NCI-H146 treated with DMSO at 0.1 percent for 48 hours (cell line): ENCODE results near the gene SOX18.

Source experiments
- DNase-seq: peaks from one replicate; lab custom pipeline; 2025; ENCODE audit not compliant: unreplicated experiment; lab: John Stamatoyannopoulos, UW

SOX18 gene

GRCh38 chr20:64080813-64081623, 31.6 kb upstream of the SOX18 start:
- DNase-seq: no peak

GRCh38 chr20:64080013-64080812, 30.8 kb upstream of the SOX18 start, which contains the start of gene OPRL1:
Gene OPRL1, plus strand, starts transcription at chr20:64080082. Its CDS starts 12,639 bp downstream, at chr20:64092721.
- DNase-seq: no peak

- peak; percentile 36 for DNase-seq
Observed at GRCh38 chr20:64079273-64080012, 30.0 kb upstream of the SOX18 start, which contains the start of gene RGS19. Gene RGS19, minus strand, starts transcription at chr20:64079518. Its CDS starts 2,632 bp downstream, at chr20:64076886.

GRCh38 chr20:64078934-64079272, 29.5 kb upstream of the SOX18 start:
- no peak for DNase-seq

GRCh38 chr20:64077876-64078551, 28.6 kb upstream of the SOX18 start:
- no peak for DNase-seq

- no peak for DNase-seq
Observed at GRCh38 chr20:64077541-64077875, 28.1 kb upstream of the SOX18 start.

GRCh38 chr20:64077094-64077493, 27.7 kb upstream of the SOX18 start:
- DNase-seq: no peak

- DNase-seq: no peak
Observed at GRCh38 chr20:64076061-64076997, 26.9 kb upstream of the SOX18 start.

- DNase-seq: no peak
Observed at GRCh38 chr20:64075556-64075955, 26.1 kb upstream of the SOX18 start.

- no peak for DNase-seq
Observed at GRCh38 chr20:64074963-64075362, 25.5 kb upstream of the SOX18 start.

- no peak for DNase-seq
Observed at GRCh38 chr20:64074184-64074789, 24.8 kb upstream of the SOX18 start.

- no peak for DNase-seq
Observed at GRCh38 chr20:64073476-64074183, 24.2 kb upstream of the SOX18 start.

- no peak for DNase-seq
Observed at GRCh38 chr20:64072498-64073063, 23.1 kb upstream of the SOX18 start.

- no peak for DNase-seq
Observed at GRCh38 chr20:64071341-64072332, 22.2 kb upstream of the SOX18 start.

- no peak for DNase-seq
Observed at GRCh38 chr20:64070244-64070993, 21.0 kb upstream of the SOX18 start.

- no peak for DNase-seq
Observed at GRCh38 chr20:64069614-64070243, 20.3 kb upstream of the SOX18 start.
